Nephron progenitor cell (in vitro differentiated cells): Measurements from ENCODE around the gene RABGGTB.
"Not testable (repeated sequence)": the region's sequence is repeated elsewhere in the genome, so short reads cannot be mapped to it uniquely, and the experiment has no call there.

Experiments
- DNase-seq: peaks from one replicate; pipeline ENCODE4 v3.0.0; 2021
- H3K27ac Mint-ChIP-seq: 2 replicates; pipeline ENCODE4 v1.8.0; 2021; ENCODE audit warnings: mild to moderate bottlenecking, moderate library complexity, mixed read lengths
- H3K27me3 Mint-ChIP-seq: 2 replicates; pipeline ENCODE4 v1.8.0; 2021; ENCODE audit warnings: mild to moderate bottlenecking, low read depth, mixed read lengths; ENCODE audit not compliant: poor library complexity
- H3K36me3 Mint-ChIP-seq: 2 replicates; pipeline ENCODE4 v1.8.0; 2021; ENCODE audit warnings: low read depth, mixed read lengths
- H3K4me1 Mint-ChIP-seq: 2 replicates; pipeline ENCODE4 v1.8.0; 2021; ENCODE audit warnings: mixed read lengths
- H3K4me3 Mint-ChIP-seq: 2 replicates; pipeline ENCODE4 v1.8.0; 2021; ENCODE audit warnings: mild to moderate bottlenecking, moderate library complexity, mixed read lengths
- H3K9me3 Mint-ChIP-seq: 2 replicates; pipeline ENCODE4 v1.8.0; 2021; ENCODE audit warnings: mild to moderate bottlenecking, moderate library complexity, mixed read lengths
- TF ChIP-seq, protein P1 (sequence below): fragments of 200-600 bp; sonication (generic); IDR thresholded peaks from 2 replicates; pipeline ENCODE4 v1.5.0; 2021; ENCODE audit warnings: antibody characterized with exemption

RABGGTB gene

DNA sequence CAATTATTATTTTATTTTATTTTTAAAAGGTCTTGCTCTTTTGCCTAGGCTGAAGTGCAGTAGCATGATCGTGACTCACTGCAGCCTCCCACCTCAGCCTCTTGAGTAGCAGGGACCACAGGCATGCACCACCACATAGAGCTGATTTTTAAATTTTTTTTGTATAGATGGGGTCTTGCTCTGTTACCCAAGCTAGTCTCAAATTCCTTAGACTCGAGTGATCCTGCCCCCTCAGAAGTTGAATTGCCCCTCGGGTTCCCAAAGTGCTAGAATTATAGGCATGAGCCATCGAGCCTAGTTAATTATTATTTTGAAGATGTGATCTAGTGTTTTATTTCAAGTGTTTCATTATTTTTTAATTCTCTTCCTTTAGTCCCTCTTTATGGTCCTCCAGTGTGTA is 22.9 kb downstream of the RABGGTB start:
- no peaks in the 10 kb centered on the region for H3K9me3 Mint-ChIP-seq
- no peak for DNase-seq
- H3K4me1 Mint-ChIP-seq, result no peaks in the 10 kb centered on the region
- no peaks in the 10 kb centered on the region for H3K36me3 Mint-ChIP-seq
- H3K27ac Mint-ChIP-seq, result no peak overlapping the region
- no peak overlapping the region for H3K4me3 Mint-ChIP-seq
- H3K27me3 Mint-ChIP-seq, result no peaks in the 10 kb centered on the region
- TF ChIP-seq, protein P1, sequence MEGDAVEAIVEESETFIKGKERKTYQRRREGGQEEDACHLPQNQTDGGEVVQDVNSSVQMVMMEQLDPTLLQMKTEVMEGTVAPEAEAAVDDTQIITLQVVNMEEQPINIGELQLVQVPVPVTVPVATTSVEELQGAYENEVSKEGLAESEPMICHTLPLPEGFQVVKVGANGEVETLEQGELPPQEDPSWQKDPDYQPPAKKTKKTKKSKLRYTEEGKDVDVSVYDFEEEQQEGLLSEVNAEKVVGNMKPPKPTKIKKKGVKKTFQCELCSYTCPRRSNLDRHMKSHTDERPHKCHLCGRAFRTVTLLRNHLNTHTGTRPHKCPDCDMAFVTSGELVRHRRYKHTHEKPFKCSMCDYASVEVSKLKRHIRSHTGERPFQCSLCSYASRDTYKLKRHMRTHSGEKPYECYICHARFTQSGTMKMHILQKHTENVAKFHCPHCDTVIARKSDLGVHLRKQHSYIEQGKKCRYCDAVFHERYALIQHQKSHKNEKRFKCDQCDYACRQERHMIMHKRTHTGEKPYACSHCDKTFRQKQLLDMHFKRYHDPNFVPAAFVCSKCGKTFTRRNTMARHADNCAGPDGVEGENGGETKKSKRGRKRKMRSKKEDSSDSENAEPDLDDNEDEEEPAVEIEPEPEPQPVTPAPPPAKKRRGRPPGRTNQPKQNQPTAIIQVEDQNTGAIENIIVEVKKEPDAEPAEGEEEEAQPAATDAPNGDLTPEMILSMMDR, result no peak

DNA sequence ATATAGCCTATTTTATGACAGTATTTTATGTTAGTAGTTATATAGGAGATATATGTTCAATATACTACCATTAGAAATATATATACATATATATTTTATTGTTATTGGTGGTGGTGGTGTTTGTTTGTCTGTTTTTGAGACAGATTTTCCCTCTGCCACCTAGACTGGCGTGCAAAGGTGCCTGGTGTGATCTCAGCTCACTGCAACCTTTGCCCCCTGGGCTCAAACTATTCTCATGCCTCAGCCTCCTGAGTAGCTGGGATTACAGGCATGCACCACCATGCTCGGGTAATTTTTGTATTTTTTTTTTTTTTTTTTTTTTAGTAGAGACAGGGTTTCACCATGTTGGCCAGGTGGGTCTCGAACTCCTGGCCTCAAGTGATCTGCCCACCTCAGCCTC is 24.1 kb downstream of the RABGGTB start:
- H3K27me3 Mint-ChIP-seq, H3K4me1 Mint-ChIP-seq, DNase-seq, H3K4me3 Mint-ChIP-seq, H3K36me3 Mint-ChIP-seq, H3K27ac Mint-ChIP-seq, H3K9me3 Mint-ChIP-seq: not testable (repeated sequence)

DNA sequence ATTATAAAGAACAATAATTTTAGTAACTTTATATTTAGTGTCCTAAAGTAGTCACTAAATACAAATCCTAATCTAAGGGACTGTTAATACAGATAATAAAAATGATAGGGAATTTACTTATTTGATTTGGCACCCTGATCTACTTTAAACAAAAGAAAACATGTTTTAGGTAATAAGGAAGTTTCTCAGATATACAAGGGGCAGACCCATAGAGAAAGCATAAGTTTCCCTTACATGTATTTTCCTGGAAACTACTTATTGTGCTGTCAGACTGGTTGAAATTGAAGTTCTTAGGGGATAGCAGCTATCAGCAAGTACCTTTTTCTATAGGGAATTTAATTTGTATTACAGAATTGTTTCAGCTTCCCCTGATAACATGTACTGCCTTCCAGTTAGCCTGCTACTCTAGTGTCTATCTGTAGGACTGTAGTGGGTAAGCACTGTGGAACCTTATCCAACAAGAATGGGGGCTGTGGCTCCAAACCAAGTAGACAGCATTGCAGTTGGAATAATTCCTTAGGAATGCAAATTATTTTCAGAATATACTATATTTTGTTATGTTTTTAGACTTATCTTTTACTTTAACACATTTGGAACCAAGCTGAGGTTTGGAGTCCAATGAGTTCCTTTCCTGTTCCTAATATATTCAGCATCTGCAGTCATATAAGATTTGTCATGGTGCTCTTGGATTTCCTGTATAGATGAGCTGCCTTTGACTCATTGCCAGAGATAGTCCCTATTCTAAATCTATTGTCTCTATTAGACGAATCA is 25.3 kb downstream of the RABGGTB start:
- Mint-ChIP-seq H3K27ac (no peak overlapping the region), H3K36me3 (no peaks in the 10 kb centered on the region), H3K4me3 (no peak overlapping the region), H3K9me3 (no peaks in the 10 kb centered on the region), H3K27me3 (no peaks in the 10 kb centered on the region), H3K4me1 (no peaks in the 10 kb centered on the region)
- TF ChIP-seq, protein P1, result no peak
- no peak for DNase-seq

DNA sequence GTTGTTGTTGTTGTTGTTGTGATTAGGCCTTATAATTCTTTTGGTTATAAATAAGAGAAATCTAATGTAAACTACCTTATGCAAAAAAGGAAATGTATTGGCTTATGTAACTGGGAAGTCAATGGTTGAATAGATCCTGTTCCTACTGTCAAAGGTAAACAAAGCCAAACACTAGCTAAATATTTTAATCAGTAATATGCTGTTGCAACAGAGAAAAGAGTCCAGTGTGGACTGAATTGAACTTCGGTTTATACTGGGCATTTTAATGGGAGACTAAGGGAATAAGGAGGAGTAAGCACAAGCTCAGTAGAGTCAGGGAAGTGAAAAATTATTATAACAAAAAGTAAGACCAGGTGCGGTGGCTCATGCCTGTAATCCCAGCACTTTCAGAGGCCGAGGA is 26.0 kb downstream of the RABGGTB start:
- TF ChIP-seq, protein P1, result no peak
- DNase-seq, result no peak
- Mint-ChIP-seq H3K27ac (no peak overlapping the region), H3K4me1 (no peaks in the 10 kb centered on the region), H3K4me3 (no peak overlapping the region), H3K9me3 (no peaks in the 10 kb centered on the region), H3K27me3 (no peaks in the 10 kb centered on the region), H3K36me3 (no peaks in the 10 kb centered on the region)

DNA sequence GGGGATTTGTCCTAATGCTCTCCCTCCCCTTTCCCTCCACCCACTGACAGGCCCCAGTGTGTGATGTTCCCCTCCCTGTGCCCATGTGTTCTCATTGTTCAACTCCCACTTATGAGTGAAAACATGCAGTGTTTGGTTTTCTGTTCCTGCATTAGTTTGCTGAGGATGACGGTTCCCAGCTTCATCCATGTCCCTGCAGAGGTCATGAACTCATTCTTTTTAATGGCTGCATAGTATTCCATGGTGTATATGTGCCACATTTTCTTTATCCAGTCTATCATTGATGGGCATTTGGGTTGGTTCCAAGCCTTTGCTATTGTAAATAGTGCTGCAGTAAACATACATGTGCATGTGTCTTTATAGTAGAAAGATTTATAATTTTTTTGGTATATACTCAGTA is 37.5 kb downstream of the RABGGTB start:
- not testable (repeated sequence) for H3K36me3 Mint-ChIP-seq, H3K27ac Mint-ChIP-seq, DNase-seq, H3K27me3 Mint-ChIP-seq, H3K4me3 Mint-ChIP-seq, H3K4me1 Mint-ChIP-seq
- peaks cover 19% of the 10 kb centered on the region for H3K9me3 Mint-ChIP-seq

DNA sequence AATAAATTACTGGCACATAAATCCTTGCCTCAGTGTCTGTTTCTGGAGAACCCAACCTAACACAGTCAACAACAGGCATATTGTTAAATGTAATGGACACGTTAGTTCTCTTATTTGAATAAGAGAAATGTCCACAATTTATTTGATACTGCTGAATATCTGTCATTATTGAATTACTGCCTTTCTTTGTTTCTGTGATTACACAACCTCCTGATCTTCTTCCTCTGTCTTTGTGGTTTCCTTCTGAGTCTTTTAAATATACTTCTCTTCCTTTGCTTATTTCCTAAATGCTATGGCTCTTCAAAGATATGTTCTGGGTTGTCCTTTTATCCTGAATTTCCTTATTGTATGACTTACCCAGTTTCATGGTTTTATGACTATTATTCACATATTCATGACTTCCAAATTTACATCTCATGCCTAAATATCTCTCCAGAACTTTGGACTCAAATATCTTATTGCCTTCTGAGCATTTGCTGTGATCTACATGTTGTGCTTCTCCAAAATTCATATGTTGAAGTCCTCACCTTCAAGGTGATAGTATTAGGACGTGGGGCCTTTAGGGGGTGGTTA is 50.6 kb downstream of the RABGGTB start:
- Mint-ChIP-seq H3K4me3 (no peak overlapping the region), H3K36me3 (no peaks in the 10 kb centered on the region), H3K4me1 (no peaks in the 10 kb centered on the region), H3K27me3 (peaks cover 4% of the 10 kb centered on the region), H3K9me3 (peaks cover 20% of the 10 kb centered on the region), H3K27ac (no peak overlapping the region)
- TF ChIP-seq, protein P1, result no peak
- no peak for DNase-seq

DNA sequence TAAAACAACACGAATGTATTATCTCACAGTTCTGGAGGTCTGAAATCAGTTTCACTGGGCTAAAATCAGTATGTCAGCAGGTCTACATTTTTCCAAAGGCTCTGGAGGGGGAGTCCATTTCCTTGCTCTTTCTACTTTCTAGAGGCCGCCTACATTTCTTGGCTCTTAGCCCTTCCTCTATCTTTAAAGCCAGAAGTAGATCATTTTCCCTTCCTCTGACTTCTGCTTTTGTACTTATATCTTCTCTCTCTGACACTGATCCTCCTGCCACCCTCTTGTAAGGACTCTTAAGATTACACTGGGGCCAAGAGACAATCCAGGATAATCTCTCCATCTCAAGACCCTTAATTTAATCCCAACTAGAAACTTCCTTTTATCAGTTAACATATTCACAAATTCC is 52.0 kb downstream of the RABGGTB start:
- no peak overlapping the region for H3K27ac Mint-ChIP-seq

More for the DNA sequence above, 52.0 kb downstream of the RABGGTB start:
- TF ChIP-seq, protein P1, result no peak
- no peak for DNase-seq
- Mint-ChIP-seq H3K27me3 (no peaks in the 10 kb centered on the region), H3K9me3 (peaks cover 13% of the 10 kb centered on the region), H3K4me1 (no peaks in the 10 kb centered on the region), H3K4me3 (no peak overlapping the region), H3K36me3 (no peaks in the 10 kb centered on the region)
